Adrenal gland (tissue), 5 donors: Measurements from ENCODE around the gene RAD51C.

Experiments
- CTCF ChIP-seq, 6 experiments: fragments of 450-650 bp in 4 of 6; fragments of 200-600 bp in 2 of 6; sonication (generic) in 1 of 6; IDR thresholded peaks; 1 replicate in 5 of 6; 2 replicates in 1 of 6; pipeline versions ENCODE4 v1.5.1 to v1.8.0; 2016 to 2021; ENCODE audit warnings: antibody characterized with exemption in 6 of 6, mild to moderate bottlenecking in 2 of 6, moderate library complexity in 1 of 6
- POLR2A ChIP-seq, 2 donors: fragments of 450-650 bp; IDR thresholded peaks; one replicate each; pipeline ENCODE4 v1.6.1; 2017; ENCODE audit warnings: antibody characterized with exemption in 2 of 2, mild to moderate bottlenecking in 2 of 2, moderate library complexity in 1 of 2
- donor health status: DM: no; HTN: no; CAD: no.

DNA sequence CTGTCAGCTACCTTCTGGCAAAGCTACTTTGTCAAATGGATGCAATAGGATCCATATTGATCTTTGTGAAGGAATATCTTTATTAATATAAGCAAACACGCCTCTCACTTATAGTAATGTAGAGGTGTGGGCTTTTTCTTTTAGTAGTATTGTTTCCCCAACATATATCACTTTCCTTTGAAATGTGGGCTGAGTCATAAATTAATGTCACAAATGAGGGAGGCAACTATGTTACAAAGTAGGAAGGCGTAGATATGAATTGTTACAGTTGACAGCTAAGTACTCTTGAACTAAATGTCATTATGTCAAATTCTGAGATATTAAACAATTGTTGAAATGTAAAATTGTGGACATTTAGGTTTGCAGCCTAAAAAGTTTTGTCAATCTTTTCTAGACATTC lies 60.6 kb downstream of the RAD51C start:
- TF ChIP-seq CTCF (IDR thresholded peaks at IDR 0.05) (no peak), POLR2A (IDR thresholded peaks at IDR 0.05) (no peak)
